Measurements from ENCODE around the gene MTMR1.

MTMR1 gene

DNA sequence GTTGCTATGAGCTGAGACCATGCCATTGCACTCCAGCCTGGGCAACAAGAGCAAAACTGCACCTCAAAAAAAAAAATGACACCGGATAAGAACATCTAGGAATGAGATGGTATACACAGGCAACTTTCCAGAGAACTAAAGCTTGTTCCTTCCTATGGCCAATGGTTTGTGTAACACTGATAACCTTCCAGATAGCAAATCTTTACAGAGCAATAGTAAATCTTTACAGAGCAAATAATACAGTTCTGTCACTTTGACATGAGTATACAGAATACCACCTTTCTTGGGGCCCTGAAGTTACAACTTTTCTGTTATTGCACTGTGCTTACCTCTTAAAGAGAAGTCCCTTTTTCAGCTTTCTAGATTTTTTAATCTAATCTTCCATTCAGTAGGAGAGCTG lies 113.6 kb downstream of the MTMR1 start:
- Mint-ChIP-seq H3K27ac (no peak overlapping the region), H3K4me3 (no peak overlapping the region), H3K27me3 (no peaks in the 10 kb centered on the region), H3K9me3 (peaks cover 9% of the 10 kb centered on the region), H3K36me3 (ENCODE audit: low read depth) (peaks cover 22% of the 10 kb centered on the region), H3K4me1 (ENCODE audit: low read depth) (no peaks in the 10 kb centered on the region)
- intact Hi-C loops (cut with micrococcal nuclease), result no loop called here

DNA sequence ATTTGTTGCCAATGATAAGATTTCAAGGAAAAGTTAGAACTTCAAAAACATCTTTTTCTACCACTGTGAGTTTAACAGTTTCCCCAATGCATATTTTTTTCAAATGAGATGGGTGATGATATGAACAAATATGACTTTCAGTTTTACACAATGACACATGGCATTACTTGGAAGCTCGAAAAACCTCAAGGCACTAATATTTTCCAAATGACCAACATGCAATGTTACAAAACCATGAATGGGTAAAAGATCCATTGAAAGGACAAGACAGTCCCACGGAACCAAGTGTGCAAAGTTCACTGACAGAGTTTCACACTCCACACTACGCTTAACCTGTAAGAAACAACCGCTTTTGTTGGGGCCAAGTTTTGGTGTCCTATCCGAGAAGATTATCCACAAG lies 120.7 kb downstream of the MTMR1 start:
- H3K27ac Mint-ChIP-seq, result no peak overlapping the region
- no peaks in the 10 kb centered on the region for H3K27me3 Mint-ChIP-seq
- intact Hi-C loops (cut with micrococcal nuclease), result no loop called here
- peaks cover 10% of the 10 kb centered on the region for H3K36me3 Mint-ChIP-seq (ENCODE audit: low read depth)
- peaks cover 3% of the 10 kb centered on the region for H3K9me3 Mint-ChIP-seq
- H3K4me1 Mint-ChIP-seq (ENCODE audit: low read depth), result peaks cover 5% of the 10 kb centered on the region
- no peak overlapping the region for H3K4me3 Mint-ChIP-seq

All from dendritic cell treated with granulocyte-macrophage colony-stimulating factor and Interleukin-4, amounts not matched to agents 40 ng/mL and 50 ng/mL, for 4 days (primary cell).